Epithelial cell of esophagus (primary cell): Measurements from ENCODE around the gene SLC5A12.

Source experiments
- DNase-seq: peaks from one replicate; pipeline ENCODE4 v3.0.0; 2010; ENCODE audit warnings: low read depth
- H3K4me3 ChIP-seq: 2 replicates; pipeline ENCODE4 v1.5.1; 2011; ENCODE audit warnings: mild to moderate bottlenecking, low read length, control low read depth
- TF ChIP-seq, protein P1 (sequence below): IDR thresholded peaks from 2 replicates; pipeline ENCODE4 v1.5.1; 2011; ENCODE audit warnings: low read depth, mild to moderate bottlenecking, low read length, control low read depth, inconsistent platforms; ENCODE audit not compliant: insufficient read depth; ENCODE audit errors: missing control alignments

Gene SLC5A12

DNA sequence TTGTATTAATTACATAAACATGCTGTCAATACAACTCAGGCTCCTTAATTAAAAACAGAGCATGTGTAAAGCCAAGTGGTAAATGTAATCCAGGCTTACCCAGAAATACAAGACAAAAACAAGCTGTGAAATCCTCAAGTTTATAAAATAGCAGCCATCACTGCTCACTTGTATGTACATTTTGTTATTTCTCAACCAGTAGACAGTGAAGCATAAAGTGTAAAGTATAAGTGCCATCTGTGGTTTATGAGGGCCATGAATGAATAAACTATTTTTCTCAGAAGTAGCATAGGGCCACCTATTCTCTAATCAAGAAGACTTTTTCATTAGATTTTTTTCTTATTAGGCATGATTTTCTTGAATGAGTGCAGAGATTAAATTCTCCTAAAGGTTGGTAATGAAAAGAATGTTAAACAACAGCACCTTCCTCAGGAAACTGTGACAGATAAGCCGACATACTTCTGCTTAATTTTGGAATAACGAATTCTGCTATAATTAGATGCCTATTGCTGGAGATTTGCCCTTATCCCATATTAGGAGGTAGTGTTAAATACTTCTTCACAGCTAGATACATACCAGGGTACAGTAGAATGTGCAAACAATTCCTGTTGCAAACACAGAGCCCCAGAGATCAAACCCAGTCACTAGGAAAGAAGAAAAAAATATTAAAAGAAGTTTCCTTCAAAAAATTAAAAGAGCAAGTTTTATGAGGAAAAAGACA lies 13.0 kb downstream of the SLC5A12 start:
- DNase-seq: no peak
- TF ChIP-seq, protein P1, sequence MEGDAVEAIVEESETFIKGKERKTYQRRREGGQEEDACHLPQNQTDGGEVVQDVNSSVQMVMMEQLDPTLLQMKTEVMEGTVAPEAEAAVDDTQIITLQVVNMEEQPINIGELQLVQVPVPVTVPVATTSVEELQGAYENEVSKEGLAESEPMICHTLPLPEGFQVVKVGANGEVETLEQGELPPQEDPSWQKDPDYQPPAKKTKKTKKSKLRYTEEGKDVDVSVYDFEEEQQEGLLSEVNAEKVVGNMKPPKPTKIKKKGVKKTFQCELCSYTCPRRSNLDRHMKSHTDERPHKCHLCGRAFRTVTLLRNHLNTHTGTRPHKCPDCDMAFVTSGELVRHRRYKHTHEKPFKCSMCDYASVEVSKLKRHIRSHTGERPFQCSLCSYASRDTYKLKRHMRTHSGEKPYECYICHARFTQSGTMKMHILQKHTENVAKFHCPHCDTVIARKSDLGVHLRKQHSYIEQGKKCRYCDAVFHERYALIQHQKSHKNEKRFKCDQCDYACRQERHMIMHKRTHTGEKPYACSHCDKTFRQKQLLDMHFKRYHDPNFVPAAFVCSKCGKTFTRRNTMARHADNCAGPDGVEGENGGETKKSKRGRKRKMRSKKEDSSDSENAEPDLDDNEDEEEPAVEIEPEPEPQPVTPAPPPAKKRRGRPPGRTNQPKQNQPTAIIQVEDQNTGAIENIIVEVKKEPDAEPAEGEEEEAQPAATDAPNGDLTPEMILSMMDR: no peak
- no peak overlapping the region for H3K4me3 ChIP-seq

GRCh38 chr11:26706181-26706580 lies 15.7 kb downstream of the SLC5A12 start:
- no peak for DNase-seq
- TF ChIP-seq, protein P1: no peak
- H3K4me3 ChIP-seq: no peak overlapping the region

GRCh38 chr11:26704249-26704648 lies 17.6 kb downstream of the SLC5A12 start:
- TF ChIP-seq, protein P1: no peak
- DNase-seq: no peak
- H3K4me3 ChIP-seq: no peak overlapping the region

DNA sequence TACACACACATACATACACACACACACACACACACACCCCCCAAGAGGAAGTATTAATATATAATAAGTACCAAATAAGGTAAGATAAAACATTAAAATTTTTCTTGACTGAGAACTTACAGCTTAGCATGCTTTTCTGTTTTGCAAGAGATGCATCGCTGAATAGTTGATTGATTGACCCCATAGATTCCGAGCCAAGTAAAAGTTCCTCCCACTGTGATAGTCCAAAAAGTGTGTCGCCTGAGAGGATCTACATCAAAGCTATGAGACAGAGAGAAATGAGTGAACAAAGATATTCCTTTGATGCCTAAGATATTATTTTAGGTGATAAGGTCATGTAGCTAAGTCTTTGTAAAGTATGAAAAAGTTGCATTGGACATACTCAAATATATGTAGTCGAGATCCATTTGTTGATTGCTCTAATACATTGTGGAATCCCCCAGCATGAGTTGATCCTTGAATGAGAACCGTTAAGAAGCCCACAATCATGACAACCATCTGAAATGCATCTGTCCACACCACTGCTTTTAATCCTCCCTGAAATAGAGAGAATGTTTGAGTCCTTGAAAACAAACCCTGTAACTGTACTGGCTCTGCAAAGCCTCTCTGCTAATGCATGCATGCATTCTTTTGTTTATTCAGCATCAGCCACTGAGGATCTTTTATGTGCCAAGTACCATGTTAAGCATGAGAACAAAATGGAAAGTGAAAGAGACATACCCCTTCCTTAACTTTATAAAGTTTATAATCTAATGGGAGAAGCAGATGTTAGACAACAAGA lies 18.3 kb downstream of the SLC5A12 start:
- DNase-seq: no peak
- H3K4me3 ChIP-seq: no peak overlapping the region
- TF ChIP-seq, protein P1: no peak

GRCh38 chr11:26702406-26702805 lies 19.5 kb downstream of the SLC5A12 start:
- TF ChIP-seq, protein P1: no peak
- DNase-seq: no peak

DNA sequence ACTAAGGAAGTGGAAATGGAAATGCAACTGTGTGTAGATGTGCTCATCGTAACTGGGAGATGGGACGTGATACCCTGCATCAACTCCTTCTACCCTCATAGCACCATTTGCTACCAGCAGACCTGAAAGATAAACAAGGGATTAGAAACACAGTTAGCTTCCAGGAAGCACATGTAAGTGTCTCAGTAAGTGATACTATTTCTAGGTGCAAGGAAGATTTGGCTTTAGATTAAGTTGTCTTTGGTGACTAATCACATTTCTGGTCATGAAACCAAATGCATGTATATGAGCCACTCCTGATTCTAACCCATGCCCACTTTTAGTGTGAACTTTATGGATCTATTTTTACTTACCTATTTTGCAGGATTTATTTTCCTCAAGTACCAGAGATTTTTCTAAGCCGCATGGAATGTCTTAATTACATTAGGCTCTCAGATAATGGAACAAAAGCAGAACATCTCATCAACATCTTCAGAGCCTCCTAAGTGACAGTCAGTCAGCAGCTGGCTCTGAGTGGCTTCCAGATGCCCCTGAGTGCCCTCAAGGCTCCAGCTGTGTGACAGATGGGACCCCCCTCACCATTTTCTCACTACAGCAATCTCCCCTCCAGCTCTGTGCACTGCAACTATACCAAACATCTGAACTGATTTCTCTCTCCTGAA lies 21.2 kb downstream of the SLC5A12 start:
- H3K4me3 ChIP-seq: no peak overlapping the region
- TF ChIP-seq, protein P1: no peak
- DNase-seq: no peak

More at GRCh38 chr11:26702406-26702805, 19.5 kb downstream of the SLC5A12 start:
- no peak overlapping the region for H3K4me3 ChIP-seq
